Measurements from ENCODE around the gene HSD17B2.

HSD17B2 gene

GRCh38 chr16:82043680-82044584 is 8.9 kb downstream of the HSD17B2 start:
- H3K27ac ChIP-seq, result no peak overlapping the region
- no peak for TF ChIP-seq ZFX (IDR thresholded peaks at IDR 0.05)
- TF ChIP-seq CTCF (conservative IDR thresholded peaks at IDR 0.05), result no peak

GRCh38 chr16:82044585-82044911 is 9.5 kb downstream of the HSD17B2 start:
- no peak for TF ChIP-seq ZFX (IDR thresholded peaks at IDR 0.05)
- no peak for TF ChIP-seq CTCF (conservative IDR thresholded peaks at IDR 0.05)
- H3K27ac ChIP-seq, result no peak overlapping the region

GRCh38 chr16:82045465-82045864 is 10.4 kb downstream of the HSD17B2 start:
- no peak overlapping the region for H3K27ac ChIP-seq
- TF ChIP-seq CTCF (conservative IDR thresholded peaks at IDR 0.05) (no peak), ZFX (IDR thresholded peaks at IDR 0.05) (no peak)

GRCh38 chr16:82046541-82046940 is 11.5 kb downstream of the HSD17B2 start:
- TF ChIP-seq ZFX (IDR thresholded peaks at IDR 0.05) (no peak), CTCF (conservative IDR thresholded peaks at IDR 0.05) (no peak)
- H3K27ac ChIP-seq, result no peak overlapping the region

GRCh38 chr16:82046941-82047340 is 11.9 kb downstream of the HSD17B2 start:
- H3K27ac ChIP-seq, result no peak overlapping the region
- TF ChIP-seq CTCF (conservative IDR thresholded peaks at IDR 0.05) (no peak), ZFX (IDR thresholded peaks at IDR 0.05) (no peak)

- no peak overlapping the region for H3K27ac ChIP-seq
- TF ChIP-seq ZFX (IDR thresholded peaks at IDR 0.05) (no peak), CTCF (conservative IDR thresholded peaks at IDR 0.05) (no peak)
Measured at GRCh38 chr16:82047374-82047773, 12.3 kb downstream of the HSD17B2 start.

GRCh38 chr16:82047787-82048186 is 12.7 kb downstream of the HSD17B2 start:
- TF ChIP-seq CTCF (conservative IDR thresholded peaks at IDR 0.05) (no peak), ZFX (IDR thresholded peaks at IDR 0.05) (no peak)
- no peak overlapping the region for H3K27ac ChIP-seq
